Fibroblast of lung (primary cell): ENCODE measurements around the gene SLC5A8. TPM values are rescaled to one million over a fixed set of nuclear protein-coding genes. Genes with fewer than 3 reads are reported as not detected.

Experiments used
- DNase-seq, 2 donors: peaks; one replicate each; pipeline versions ENCODE4 v3.0.0 to v3.0.0-alpha.2; 2010; ENCODE audit warnings: low read depth in 2 of 2
- H2AFZ ChIP-seq: 2 replicates; pipeline ENCODE4 v1.5.1; 2012; ENCODE audit warnings: low read length, control low read depth, inconsistent platforms
- H3K27ac ChIP-seq: 2 replicates; pipeline ENCODE4 v1.5.1; 2011; ENCODE audit warnings: low read length, control low read depth; ENCODE audit not compliant: insufficient read depth
- H3K27me3 ChIP-seq: 2 replicates; pipeline ENCODE4 v1.5.1; 2011; ENCODE audit warnings: mild to moderate bottlenecking, low read length; ENCODE audit not compliant: control insufficient read depth, insufficient read depth
- H3K36me3 ChIP-seq: 2 replicates; pipeline ENCODE4 v1.5.1; 2011; ENCODE audit warnings: low read length; ENCODE audit not compliant: control insufficient read depth, insufficient read depth
- H3K4me1 ChIP-seq: 2 replicates; pipeline ENCODE4 v1.5.1; 2011; ENCODE audit warnings: low read length; ENCODE audit not compliant: control insufficient read depth, insufficient read depth; ENCODE audit errors: extremely low read depth
- H3K4me2 ChIP-seq: 2 replicates; pipeline ENCODE4 v1.5.1; 2011; ENCODE audit warnings: low read length, control low read depth; ENCODE audit not compliant: insufficient read depth; ENCODE audit errors: extremely low read depth
- H3K4me3 ChIP-seq, 4 experiments: fragments of 200-600 bp in 1 of 4; sonication (generic) in 1 of 4; replicated peaks in 1 of 4; 2 replicates each; pipeline ENCODE4 v1.5.1; 2011 to 2016; ENCODE audit warnings: low read length in 4 of 4, low read depth in 3 of 4, mild to moderate bottlenecking in 3 of 4, control low read depth in 2 of 4, inconsistent platforms in 1 of 4, mixed read lengths in 1 of 4; ENCODE audit not compliant: insufficient read depth in 1 of 4; ENCODE audit errors: control extremely low read depth in 1 of 4
- H3K79me2 ChIP-seq: 2 replicates; pipeline ENCODE4 v1.5.1; 2012; ENCODE audit warnings: mild to moderate bottlenecking, low read length, inconsistent platforms; ENCODE audit not compliant: control insufficient read depth, insufficient read depth
- H3K9ac ChIP-seq: 2 replicates; pipeline ENCODE4 v1.5.1; 2011; ENCODE audit warnings: mild to moderate bottlenecking, low read length, control low read depth; ENCODE audit not compliant: insufficient read depth
- H3K9me3 ChIP-seq: 2 replicates; pipeline ENCODE4 v1.5.1; 2012; ENCODE audit warnings: low read depth, low read length; ENCODE audit not compliant: control insufficient read depth, insufficient read depth
- H4K20me1 ChIP-seq: 2 replicates; pipeline ENCODE4 v1.5.1; 2011; ENCODE audit warnings: low read length; ENCODE audit not compliant: control insufficient read depth, insufficient read depth; ENCODE audit errors: extremely low read depth
- CTCF ChIP-seq, 2 donors: IDR thresholded peaks in 1 of 2; conservative IDR thresholded peaks in 1 of 2; 1 replicate in 1 of 2; 2 replicates in 1 of 2; pipeline ENCODE4 v1.5.1; 2011 to 2012; ENCODE audit warnings: low read length in 2 of 2, control low read depth in 1 of 2, inconsistent platforms in 1 of 2, low read depth in 1 of 2, mild to moderate bottlenecking in 1 of 2
- EZH2 ChIP-seq: IDR thresholded peaks from 2 replicates; pipeline ENCODE4 v1.5.1; 2012; ENCODE audit warnings: low read length, control low read depth, mild to moderate bottlenecking; ENCODE audit errors: missing control alignments
- polyA minus RNA-seq: library from RNA; depleted of rRNA, polyadenylated mRNA; stranded (reverse); fragments of >200 nt; gene quantifications from 2 replicates; pipeline ENCODE4 v1.2.3, GENCODE V29; 2011; ENCODE audit warnings: low replicate concordance
- polyA plus RNA-seq, 2 donors: library from polyadenylated mRNA; depleted of rRNA in 1 of 2; stranded (reverse) in 1 of 2; unstranded in 1 of 2; fragments of >200 nt; gene quantifications; 2 replicates each; pipeline ENCODE4 v1.2.1, GENCODE V29; 2011 to 2012; ENCODE audit warnings: missing spikeins in 1 of 2
- total RNA-seq: library from RNA; depleted of rRNA; stranded (reverse); fragments of >200 nt; gene quantifications from 2 replicates; pipeline ENCODE4 v1.2.1, GENCODE V29; 2014

The SLC5A8 gene
- total RNA-seq (not detected in 2 replicates), polyA plus RNA-seq (not detected in 2 replicates), polyA minus RNA-seq (not detected in 2 replicates)
- polyA plus RNA-seq (2012): not detected in 2 replicates

GRCh38 chr12:101209319-101210302 lies at the start of gene SLC5A8:
SLC5A8 (minus strand) TSS chr12:101210238; CDS start chr12:101209848, 390 bp downstream.
- H3K9me3 ChIP-seq: no peaks in the 10 kb centered on the region
- peak within 1 kb of the TSS; percentile 25 for H3K4me2 ChIP-seq
- H3K27me3 ChIP-seq: peaks cover 13% of the 10 kb centered on the region
- no peaks in the 10 kb centered on the region for H4K20me1 ChIP-seq
- H3K27ac ChIP-seq: no peak within 1 kb of the TSS
- no peak for DNase-seq
- H3K9ac ChIP-seq: no peak within 1 kb of the TSS
- TF ChIP-seq CTCF (conservative IDR thresholded peaks at IDR 0.05 in 1 of 2, IDR thresholded peaks at IDR 0.05 in 1 of 2; ENCODE audit: low read depth in 1 of 2, low read length in 2 of 2): no peak
- TF ChIP-seq EZH2: no peak
- H2AFZ ChIP-seq: no peak within 1 kb of the TSS
- H3K4me3 ChIP-seq: no peak within 1 kb of the TSS
- H3K4me1 ChIP-seq: no peaks in the 10 kb centered on the region
- H3K79me2 ChIP-seq: no peaks in the 10 kb centered on the region
- no peaks in the 10 kb centered on the region for H3K36me3 ChIP-seq

- Histone ChIP-seq H4K20me1 (no peaks in the 10 kb centered on the region), H3K9ac (no peak overlapping the region), H3K4me3 (no peak overlapping the region), H3K36me3 (no peaks in the 10 kb centered on the region), H3K9me3 (no peaks in the 10 kb centered on the region), H3K27me3 (no peaks in the 10 kb centered on the region), H3K4me1 (no peaks in the 10 kb centered on the region), H3K27ac (no peak overlapping the region), H2AFZ (no peak overlapping the region), H3K4me2 (no peak overlapping the region), H3K79me2 (no peaks in the 10 kb centered on the region)
- TF ChIP-seq CTCF (conservative IDR thresholded peaks at IDR 0.05 in 1 of 2, IDR thresholded peaks at IDR 0.05 in 1 of 2; ENCODE audit: low read depth in 1 of 2, low read length in 2 of 2): no peak
- no peak for TF ChIP-seq EZH2
- DNase-seq: no peak
Observed at GRCh38 chr12:101257357-101257756, 47.3 kb upstream of the SLC5A8 start.

- TF ChIP-seq CTCF (conservative IDR thresholded peaks at IDR 0.05 in 1 of 2, IDR thresholded peaks at IDR 0.05 in 1 of 2; ENCODE audit: low read depth in 1 of 2, low read length in 2 of 2): no peak
- DNase-seq: no peak
- Histone ChIP-seq H3K27ac (no peak overlapping the region), H3K9ac (no peak overlapping the region), H3K9me3 (no peaks in the 10 kb centered on the region), H3K4me1 (no peaks in the 10 kb centered on the region), H3K4me2 (no peak overlapping the region), H3K36me3 (no peaks in the 10 kb centered on the region), H4K20me1 (no peaks in the 10 kb centered on the region), H3K79me2 (no peaks in the 10 kb centered on the region), H3K27me3 (no peaks in the 10 kb centered on the region), H3K4me3 (no peak overlapping the region), H2AFZ (no peak overlapping the region)
Observed at GRCh38 chr12:101256266-101256665, 46.2 kb upstream of the SLC5A8 start.
